Kidney glomerular epithelial cell (primary cell): ENCODE data around the gene CLMP.
"Not testable (repeated sequence)": the region's sequence is repeated elsewhere in the genome, so short reads cannot be mapped to it uniquely, and the experiment has no call there.

Source experiments
- DNase-seq: peaks from one replicate; lab custom pipeline; 2025; lab: John Stamatoyannopoulos, UW

CLMP gene

DNA sequence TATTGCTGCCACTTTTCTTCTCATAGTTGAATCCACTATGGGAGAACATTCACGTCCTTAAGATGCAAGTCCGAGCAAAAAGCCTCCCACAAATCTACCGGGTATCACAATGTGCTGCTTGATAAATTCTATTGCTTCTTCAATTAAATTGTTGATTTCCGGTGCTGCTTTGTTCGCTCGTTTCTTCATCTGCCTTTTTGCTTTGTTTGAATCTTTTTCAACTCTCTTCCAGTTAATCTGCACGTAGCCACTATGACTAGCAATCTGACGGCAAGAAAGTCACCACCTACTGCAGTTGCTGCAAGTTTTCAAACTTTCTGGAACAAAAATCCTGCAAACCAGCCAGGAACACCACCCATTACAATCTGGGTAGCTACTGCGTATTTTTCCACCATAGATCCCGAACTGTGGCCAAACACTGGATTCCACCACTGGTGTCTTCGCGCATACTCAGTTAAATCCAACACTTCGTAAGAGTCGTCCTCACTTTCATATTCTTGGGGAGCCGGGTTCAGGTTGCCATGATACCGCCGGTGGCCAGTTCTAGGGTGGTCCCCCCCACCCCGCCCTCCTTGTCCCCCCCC lies 59.1 kb downstream of the CLMP start:
- no peak for DNase-seq

DNA sequence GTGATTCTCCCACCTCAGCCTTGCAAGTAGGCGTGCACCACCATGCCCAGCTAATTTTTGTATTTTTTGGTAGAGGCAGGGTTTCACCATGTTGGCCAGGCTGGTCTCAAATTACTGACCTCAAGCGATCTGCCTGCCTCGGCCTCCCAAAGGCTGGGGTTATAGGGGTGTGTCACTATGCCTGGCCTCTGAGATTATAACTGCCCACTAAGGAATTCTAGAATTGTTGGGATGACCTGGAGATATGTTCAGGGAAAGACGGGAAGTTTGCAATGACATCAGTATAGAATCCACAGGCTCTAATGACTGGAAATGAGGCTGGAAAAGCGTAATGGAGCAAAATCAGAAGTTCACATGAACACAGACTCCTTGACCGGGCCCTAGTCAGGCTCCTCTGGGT lies 62.2 kb downstream of the CLMP start:
- DNase-seq = no peak

DNA sequence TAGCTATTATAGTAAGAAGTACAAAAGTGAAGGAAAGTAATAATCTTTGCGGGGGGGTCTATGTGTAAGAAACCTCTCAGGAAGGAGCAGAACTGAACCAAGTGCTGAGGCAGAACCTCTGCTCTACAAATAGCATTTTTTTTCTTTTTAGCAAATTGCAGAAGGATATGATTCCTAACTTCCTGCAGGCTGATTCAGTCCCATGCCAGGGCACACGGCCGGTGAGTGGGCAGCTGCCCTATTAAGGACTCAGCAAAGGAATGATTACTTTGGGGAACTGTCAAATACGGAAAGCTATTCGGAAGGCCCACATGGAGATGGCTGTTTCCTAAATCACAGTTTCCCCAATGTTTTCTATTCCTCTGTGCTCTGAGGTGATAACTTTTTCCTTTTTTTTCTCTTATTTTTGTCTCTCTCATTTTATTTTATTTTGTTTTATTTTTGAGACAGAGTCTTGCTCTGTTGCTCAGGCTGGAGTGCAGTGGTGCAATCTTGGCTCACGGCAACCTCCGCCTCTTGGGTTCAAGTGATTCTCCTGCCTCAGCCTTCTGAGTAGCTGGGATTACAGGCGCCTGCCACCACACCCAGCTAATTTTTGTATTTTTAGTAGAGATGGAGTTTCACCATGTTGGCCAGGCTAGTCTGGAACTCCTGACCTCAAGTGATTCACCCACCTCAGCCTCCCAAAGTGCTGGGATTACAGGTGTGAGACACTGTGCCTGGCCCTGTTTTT lies 62.8 kb downstream of the CLMP start:
- DNase-seq = not testable (repeated sequence)

DNA sequence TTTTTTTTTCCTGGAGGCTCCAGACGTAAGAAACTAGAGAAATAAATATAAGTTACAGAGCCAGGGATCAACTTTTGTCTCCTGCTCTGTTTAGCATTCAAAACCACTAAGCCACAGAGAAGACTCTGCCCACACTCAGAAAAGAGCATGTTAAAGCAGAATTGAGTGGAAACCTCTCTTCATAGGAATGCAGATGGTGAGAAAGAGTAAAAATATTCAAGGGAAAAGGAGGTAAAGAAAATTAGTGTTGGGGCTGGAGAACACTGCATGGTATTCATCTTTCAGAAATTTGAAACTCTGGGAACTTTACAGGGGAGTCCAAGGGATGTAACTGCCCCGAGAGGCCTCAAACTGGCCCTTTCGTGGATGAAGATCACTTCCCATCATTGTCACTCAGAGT lies 65.1 kb downstream of the CLMP start:
- DNase-seq = peak; percentile 53

DNA sequence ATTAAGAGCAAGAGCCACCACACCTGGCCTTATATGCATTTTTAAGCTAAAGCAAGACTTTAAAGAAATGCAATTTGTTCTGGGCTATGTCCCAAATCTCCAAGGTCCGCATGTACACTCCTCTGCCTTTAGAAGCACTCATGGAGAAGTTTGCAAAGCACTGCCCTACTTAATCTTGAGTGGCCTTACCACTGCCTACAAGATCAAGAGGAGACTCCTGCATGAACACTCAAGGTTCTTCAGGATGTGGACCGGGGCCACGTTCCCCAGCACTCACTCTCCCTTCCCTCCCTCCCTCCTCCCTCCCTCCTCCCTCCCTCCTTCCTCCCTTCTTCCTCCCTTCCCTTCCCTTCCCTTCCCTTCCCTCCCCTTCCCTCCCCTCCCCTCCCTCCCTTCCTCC lies 69.9 kb downstream of the CLMP start:
- DNase-seq = no peak

DNA sequence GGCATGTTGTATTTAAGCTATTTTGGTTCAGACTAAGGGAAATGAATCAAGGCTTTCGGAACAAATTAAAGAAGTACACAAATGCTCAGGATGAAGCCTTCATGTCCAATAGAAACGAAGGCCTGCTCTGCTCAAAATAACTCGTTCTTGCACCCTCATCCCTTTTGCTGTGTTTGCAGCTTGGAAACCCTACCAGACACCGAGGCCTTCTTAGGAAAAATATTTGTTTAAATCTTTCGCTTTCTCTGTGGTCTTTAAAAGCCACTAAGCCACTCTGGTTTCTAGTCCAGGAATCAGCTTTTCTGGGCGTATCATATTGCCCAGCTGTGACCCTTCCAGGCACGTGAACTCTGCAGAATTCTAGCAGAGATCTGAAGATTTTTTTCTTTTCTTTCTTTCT lies 72.2 kb downstream of the CLMP start:
- DNase-seq = no peak

DNA sequence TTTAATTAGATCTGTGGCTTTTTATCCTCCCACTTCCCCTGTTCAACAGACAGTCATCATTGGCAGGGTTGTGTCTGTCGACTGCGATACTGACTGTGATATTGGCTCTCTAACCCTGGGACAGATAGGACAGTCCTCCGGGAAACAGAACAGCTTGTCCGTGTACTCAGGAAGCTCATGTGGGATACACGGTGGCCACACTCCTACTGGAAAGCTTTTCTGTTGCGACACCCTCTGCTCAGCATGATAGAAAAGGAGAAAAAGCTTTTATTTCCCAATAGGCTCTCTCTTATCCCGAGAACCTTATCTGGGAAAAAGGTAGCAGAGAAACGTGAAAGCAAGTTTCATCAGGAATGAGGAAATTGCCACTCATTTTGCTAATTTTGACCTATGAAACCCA lies 72.7 kb downstream of the CLMP start:
- no peak for DNase-seq

DNA sequence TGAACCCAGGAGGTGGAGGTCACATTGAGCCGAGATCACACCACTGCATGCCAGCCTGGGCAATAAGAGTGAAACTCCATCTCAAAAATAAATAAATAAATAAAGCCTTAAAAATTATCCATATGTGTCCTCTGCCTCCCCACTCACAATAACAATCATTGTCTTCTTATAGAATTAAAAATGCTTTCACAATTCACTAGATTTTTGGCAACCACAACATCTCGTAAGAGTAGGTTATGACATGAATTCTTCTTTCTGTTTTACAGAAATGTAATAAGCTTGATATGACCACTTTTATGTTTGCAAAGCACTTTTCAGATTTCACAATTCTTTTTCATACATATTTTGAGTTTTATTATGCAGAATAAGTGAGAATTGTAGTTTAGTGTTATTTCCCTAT lies 78.6 kb downstream of the CLMP start:
- DNase-seq = no peak

DNA sequence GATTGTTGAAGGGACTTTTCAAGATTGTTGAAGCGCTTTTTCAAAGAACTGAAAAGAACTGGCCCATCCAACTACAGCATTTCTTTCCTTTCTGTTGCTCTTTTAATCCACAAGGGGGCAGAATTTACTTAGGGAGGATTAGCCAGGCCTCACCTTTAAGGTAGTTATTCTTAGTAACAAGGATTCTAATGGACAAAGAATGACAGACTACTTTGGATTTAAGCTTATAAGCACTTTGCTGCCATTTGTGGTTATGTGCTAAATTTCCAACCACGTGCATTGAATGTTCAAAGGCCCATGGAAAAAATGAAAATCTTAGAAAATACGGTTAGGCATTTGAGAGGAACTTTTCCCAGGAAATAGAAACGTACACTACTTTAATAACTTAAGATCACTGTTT lies 83.6 kb downstream of the CLMP start:
- DNase-seq = peak; percentile 71

DNA sequence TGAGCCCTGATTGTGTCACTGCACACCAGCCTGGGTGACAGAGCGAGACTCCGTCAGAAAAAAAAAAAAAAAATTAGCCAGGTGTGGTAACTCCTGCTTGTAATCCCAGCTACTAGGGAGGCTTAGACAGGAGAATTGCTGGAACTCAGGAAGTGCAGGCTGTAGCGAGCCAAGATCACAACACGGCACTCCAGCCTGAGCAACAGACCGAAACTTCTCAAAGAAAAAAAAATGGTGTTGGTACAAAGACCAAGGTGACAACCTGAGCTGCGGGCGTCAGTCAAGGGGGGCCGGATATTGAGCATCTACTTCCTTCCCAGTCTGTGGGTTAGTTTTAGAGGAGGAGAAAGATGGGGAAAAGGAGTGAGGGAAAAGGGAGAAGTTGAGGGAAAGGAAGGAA lies 84.7 kb downstream of the CLMP start:
- DNase-seq = no peak

DNA sequence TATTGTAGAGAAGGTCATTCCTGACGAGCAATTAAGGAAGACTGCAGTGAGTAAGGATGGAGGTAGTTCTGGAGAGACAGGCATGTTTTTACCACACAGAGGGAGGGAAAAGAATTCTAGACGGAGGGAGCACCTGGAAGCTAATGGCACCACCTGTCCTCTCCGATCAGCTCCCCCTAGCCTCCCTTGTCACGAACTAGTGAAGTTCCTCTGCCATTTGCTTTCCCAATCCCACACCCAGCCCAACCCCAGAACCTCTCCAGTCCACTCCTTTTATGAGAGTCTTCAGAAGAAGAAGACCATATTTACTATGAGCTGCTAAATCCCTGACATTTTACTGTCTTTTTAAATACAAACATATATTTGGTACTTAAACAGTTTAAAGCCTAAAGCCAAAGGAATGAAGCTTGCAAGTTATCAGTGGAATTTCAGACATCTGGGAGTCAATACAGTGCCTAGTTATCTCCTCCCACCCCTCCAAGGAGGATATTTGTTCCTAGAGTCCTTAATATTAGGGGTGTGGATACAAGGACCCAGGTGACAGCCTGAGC lies 87.0 kb downstream of the CLMP start:
- DNase-seq = no peak

DNA sequence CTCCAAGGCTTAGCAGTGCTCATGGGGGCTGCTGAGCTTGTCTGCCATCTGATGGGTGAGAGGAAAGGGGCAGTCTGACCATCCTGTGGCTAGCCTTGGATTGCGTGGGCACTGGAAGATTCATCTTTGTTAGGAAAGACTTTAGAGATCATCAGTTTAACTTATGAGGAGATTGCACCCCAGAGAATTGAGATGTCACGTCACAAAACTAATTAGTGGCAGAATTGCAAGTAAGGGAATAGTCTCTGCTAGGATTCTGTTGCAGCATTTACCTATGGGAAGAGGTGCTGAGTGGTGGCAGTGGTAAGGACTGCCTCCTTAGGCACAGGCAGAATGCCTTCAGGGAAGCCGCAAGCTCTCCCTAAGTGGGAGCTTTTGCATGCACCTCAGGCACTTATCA lies 90.4 kb downstream of the CLMP start:
- DNase-seq = no peak

DNA sequence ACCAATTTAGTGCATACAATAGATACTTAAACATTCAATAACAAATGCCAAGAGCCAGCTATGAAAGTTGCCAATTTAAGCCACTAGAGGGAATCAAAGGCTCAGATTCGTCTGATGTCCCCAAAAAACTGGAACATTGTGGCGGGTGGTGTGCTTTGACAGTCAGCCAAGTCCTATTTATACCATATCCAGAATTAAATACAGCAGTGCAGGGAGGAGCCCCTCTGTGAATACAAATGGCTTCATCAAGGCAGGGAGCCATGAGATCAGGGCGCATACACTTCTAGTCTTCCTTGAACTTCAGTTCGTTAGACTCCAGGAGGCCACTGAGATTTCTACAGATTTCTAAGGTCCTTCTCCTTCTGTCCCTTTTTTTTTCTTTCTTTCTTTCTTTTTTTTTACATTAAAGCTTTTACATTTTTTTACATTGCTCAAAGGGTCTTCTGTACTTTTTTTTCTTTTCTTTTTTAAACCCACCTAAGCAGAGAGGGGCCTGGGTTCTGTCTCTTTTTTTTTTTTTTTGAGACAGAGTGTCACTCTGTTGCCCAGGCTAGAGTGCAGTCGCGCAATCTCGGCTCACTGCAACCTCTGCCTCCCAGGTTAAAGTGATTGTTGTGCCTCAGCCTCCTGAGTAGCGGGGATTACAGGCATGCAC lies 91.6 kb downstream of the CLMP start:
- peak; percentile 55 for DNase-seq

DNA sequence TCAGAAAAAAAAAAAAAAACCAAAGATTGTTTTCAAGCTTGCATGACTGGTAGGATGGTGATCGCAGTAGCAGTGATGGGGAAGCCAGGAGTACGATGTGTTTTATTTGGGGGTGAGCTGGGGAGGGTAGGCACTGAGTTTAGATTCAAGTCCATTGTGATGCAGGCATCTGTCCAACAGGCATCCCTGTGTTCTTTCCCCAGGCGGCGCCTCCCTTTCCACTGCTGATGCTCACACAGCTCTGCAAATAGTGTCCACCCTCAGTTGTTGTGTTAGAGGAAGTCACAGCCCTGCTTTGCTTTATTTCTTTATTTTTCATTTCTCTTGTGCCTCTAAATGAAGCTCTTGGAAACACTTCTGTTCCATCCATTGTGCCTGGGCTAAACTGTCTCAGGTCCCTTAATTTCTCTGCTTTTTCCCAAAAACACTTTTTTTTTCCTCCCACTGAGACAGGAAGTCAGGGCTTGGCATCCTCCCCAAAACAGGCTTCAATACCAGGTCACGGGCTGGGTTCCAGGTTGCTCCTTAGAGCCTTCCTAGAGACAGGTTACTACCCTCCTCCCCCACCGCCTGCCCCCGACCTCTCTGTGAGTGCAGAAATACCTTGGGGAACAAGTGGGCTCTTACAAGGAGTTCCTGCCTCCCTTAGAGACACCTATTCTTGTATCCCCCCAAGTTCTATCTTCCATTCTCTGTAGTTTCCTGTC lies 94.5 kb downstream of the CLMP start:
- no peak for DNase-seq

DNA sequence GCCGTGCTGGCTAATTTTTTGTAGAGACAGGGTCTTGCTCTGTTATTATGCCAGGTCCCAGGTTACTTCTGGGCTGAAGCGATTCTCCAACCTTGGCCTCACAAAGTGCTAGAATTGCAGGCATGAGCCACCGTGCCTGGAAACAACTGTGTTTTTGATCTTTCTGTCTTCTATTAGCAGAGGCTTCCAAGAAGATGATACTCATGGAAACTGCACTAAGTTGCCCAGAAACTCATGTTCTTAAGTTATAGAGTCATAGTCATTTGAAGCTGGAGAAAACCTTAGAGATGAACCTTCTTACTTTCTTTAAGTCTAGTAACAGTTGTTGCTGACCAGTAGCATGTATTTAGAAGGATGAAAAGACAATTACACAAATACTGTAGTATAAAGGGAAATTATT lies 96.1 kb downstream of the CLMP start:
- DNase-seq = no peak

DNA sequence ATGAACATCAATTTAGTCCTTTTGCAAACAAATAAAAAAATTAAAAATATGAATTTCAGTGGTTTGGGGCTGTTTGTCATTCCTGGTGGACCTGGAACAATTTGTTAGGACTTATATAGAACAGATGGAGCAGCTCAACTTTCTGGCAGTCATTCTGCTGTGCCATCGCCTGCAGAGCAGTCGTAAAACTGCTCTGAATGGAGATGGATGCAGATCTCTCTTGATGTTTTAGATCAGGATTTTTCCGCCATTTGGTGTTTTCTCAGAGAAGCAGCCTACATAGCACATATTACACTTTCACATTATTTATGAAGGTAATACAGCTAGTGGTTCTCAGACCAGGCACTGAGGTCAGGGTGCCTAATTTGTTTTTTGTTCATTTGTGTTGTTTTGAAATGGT lies 101.3 kb downstream of the CLMP start:
- DNase-seq = no peak

DNA sequence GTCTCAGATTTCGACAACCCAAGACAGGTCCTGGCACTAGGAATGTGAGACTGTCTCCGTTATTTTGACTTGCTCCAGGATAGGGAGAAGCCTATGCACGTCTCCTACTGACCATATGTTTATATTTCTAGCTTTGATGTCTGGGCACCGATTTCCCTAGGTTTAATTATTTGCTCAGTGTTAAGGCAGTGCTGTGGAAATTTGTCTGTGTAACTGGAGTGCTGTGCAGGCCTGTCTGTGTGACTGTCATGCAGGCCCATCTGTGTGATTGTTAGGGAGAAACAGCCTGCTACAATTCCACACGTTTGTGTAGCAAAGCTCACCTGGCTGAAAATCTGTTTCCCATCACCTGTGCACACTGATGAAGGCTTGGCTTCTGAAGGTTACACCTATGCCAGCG lies 103.5 kb downstream of the CLMP start:
- DNase-seq = no peak

DNA sequence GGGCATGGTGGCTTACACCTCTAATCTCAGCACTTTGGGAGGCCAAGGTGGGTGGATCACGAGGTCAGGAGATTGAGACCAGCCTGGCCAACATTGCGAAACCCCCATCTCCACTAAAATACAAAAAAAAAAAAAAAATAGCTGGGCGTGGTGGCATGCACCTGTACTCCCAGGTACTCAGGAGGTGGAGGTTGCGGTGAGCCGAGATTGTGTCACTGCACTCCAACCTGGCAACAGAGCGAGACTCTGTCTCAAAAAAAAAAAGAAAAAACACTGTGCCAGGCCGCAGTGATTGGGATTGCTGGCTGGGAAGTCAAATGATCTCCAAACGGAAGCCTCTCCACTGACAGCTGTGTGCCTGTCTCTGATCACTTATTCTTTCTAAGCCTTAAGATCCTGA lies 104.9 kb downstream of the CLMP start:
- DNase-seq = not testable (repeated sequence)

DNA sequence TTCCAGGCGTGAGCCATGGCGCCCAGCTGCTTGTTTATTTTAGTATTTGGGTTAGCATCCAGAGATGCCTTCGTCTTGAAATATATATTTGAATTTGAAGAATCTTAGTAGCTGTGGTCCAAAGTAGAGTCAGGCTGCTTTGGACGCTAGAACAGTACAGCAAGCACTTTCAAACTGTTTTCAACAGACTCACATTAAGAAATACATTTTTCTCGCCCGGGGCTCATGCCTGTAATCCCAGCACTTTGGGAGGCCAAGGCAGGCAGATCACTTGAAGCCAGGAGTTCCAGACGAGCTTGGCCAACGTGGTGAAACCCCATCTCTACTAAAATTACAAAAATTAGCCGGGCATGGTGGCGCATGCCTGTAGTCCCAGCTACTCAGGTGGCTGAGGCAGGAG lies 106.2 kb downstream of the CLMP start:
- not testable (repeated sequence) for DNase-seq

DNA sequence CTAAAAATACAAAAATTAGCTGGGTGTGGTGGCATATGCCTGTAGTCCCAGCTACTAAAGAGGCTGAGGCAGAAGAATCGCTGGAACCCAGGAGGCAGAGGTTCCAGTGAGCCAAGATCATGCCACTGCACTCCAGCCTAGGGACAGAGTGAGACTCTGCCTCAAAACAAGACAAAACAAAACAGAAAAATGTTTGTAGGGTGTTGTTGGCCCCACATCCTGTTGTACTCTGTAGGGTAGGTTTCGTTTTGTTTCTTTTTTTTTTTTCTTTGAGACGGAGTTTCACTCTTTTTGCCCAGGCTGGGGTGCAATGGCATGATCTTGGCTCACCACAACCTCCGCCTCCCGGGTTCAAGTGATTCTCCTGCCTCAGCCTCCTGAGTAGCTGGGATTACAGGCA lies 107.4 kb downstream of the CLMP start:
- not testable (repeated sequence) for DNase-seq

DNA sequence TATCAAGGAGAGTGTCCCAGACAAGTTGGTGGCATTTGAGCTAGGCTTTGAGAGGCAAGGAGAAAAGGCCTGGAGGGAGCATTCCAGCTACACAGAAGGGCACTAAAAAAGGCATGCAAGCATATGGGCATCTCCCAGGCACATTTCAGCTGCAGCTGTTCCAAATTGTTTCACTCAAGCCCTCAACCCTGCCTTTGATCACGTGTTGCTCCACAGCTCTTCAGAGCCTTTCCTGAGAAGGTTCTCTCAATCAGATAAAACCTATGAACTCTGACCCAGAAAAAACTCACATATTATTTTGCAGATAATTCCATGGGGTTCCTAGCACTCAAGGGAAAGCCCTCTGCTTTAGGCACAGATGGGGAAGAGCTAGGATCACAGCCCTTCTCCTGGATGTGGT lies 108.7 kb downstream of the CLMP start:
- no peak for DNase-seq

DNA sequence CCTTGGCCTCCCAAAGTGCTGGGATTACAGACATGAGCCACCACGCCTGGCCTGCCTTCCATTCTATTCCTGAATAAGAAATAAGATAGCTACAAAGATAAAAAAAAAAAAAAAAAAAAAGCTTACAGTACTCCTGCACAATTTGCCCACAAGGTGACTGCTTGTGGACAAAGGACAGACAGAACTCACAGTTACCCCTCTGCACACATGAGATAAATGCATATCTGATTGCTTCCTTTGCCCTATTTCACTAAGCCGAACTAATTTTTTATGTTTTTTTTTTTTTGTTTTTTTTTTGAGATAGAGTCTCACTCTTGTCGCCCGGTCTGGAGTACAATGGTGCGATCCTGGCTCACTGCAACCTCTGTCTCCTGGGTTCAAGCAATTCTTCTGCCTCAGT lies 109.6 kb downstream of the CLMP start:
- no peak for DNase-seq

DNA sequence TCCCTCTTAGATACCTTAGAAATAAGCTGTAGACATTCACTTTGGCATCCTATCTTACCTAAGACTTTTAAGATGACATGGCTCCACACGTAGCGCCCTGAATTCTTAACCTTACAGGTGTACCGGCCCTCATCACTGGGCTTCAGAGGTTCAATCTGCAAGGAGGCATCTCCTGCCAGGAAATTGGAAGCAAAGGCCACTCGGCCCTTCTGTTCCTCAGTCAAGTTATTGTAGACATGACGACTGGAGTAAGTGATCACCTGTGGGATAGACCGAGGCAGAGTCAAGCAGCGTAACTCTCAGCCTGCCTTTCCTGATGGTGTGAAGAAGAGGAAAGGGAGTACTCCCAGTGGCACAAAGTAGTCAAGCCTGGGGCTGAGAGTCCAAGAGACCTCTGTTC lies 110.6 kb downstream of the CLMP start:
- no peak for DNase-seq
